GM21723 (cell line): Measurements from ENCODE around the gene COPZ1.
"Not testable (repeated sequence)": the region's sequence is repeated elsewhere in the genome, so short reads cannot be mapped to it uniquely, and the experiment has no call there.

ENCODE experiments used
- ATAC-seq: cut with Tn5 transposase; IDR thresholded peaks from one replicate; pipeline ENCODE4 v1.9.1; 2021; ENCODE audit warnings: mild to moderate bottlenecking, moderate library complexity; ENCODE audit not compliant: unreplicated experiment

Gene COPZ1

DNA sequence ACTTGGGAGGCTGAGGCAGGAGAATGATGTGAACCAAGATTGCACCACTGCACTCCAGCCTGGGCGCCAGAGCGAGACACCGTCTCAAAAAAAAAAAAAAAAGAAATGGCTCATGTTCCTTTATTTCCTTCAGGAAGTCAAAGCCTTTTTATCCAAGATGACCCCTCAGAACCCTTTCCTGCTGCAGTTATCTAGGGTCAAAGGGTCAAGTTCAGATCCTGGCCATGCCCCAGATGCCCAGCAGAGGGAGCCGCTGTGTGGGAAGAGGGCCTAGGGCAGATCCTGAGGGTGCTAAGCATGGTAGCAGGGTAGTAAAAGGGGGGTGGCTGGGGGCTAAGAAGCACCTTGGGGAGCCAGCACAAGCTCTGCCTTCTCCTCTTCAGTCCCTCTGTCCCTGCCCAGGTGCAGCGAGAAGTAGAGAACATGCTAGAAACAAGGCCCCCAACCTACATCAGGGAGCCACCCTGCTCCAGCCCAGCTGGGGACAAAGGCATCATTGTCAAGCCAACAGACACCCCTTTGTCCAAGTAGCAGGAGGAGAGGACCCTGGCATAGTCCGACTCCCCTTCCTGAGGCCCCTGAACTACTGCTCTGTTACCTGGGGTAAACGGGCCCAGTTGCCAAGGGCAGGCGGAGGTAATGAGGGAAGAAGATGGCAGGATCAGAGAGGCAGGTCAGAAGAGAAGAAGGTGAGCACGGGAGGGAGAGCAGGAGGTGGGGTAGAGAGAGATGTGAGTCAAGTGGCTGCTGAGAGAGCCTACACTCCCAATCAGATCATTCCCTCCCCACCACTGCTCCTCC is 30.6 kb upstream of the COPZ1 start:
- ATAC-seq, result peak; percentile 59

DNA sequence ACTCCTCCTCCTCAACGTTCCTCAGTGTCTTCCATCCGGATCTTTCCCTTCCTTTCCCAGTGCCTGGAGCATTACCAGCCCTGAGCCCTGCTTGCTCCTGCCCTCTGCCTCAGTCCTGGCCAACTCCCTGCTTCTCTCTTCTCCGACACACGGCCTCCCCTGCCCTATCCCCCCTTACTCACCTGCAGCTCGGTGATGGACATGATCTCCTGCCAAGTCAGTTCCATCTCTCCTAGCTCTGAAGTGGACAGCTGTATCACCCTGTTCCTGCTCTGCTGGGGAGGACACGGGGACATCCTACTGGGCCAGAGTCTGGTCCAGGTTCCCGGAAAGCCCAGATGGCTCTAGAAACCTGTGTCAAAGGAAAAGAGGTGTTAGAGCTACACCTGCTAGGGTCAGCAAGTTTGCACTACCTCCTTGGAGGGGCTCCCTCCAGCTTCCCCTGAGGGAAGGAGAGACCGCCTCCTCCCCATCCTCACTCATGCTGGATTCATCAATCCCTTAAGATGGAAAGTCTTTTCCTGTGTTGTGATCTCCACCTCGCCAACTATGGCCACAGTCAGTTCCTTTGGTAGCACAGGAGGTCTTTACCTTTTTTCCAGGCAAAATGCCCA is 29.9 kb upstream of the COPZ1 start:
- ATAC-seq, result no peak

DNA sequence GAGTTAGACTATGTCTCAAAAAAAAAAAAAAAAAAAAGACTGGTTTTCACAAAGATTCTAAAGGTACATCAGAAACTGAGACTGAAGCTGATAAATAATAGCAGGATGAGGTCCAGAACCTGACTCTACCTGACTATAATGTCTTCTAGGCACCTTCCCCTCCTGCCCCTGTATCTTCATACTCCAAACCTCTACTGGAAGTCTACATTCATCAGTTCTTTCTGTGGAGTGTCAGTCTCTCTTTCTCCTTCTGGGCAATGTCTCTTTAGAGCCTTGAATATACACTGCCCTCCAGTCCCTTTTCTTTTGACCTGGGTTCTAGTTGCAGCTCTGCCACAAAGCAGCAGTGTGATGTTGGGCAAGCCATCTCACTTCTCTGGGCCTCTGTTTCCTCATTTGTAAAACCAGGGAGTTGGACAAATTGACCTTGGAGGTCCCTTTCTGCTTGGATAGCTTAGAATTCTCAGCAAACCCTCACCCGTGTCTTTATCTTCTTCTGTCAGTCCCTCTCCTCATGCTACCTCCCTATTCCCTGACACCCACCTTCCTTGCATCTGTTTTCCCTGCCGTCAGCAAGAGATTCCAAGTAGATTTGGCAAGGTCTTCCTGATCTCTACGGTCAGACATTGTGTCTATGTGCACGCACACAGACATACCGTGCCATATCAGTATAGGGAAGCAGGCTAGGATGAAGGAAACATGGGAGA is 28.4 kb upstream of the COPZ1 start:
- no peak for ATAC-seq

GRCh38 chr12:54298904-54299303 is 26.0 kb upstream of the COPZ1 start:
- ATAC-seq, result no peak

GRCh38 chr12:54299515-54300224 is 25.3 kb upstream of the COPZ1 start:
- no peak for ATAC-seq

DNA sequence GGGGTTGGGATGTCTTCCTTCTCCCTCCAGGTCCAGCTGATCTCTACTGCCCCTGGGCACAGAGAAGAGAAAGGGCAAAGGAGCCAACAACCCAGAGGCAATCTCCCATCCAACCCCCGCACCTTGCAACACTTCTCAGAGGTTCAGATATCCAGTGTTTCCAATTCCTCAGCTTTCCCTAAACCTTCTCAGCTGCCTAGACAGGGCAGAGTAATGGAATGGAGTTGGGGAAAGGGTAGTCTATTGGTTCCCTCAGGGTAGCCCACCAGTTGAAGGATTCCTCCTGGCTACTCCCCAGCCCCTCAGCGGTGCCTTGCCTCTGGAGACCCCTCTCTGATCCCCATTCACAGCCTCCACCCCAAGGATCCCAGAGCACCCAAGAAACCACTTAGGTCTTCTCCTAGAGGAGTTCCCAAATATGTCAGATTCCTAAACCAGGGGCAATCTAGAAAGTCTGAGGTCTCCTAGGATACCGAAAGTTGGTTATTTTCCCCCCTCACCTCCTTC is 24.7 kb upstream of the COPZ1 start:
- no peak for ATAC-seq

DNA sequence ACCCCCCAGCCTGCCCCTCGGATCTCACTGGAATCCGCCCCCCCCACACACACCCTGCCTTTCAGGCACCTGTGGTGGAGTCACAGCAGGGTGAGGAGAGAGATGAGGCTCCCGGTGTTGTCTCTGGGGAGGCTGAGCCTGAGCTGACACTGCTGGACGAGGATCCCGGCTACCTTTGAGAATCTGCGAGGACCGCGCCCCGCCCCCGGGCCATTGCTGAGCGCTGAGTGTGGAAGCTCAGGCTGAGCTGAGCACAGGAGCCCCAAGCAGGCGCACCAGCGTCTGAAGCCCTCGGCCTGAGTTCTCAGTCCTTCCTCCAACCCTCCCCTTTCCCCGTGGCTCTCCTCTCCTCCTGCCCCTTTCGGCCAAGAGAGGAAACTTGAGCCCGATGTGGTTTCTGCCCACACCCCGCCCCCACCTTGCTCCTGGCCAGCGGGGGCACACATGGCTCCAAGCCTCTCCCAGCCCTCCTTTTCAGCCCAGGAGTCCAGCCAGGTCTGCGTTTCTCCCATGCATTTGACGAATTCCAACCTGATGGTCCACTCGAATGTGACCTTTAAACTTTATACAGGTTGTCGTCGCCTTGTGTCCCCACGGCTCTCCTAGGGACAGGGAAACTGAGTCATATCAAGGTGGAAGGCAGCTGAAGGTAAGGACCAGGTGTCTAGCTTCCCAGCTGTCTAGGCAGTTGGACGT is 24.1 kb upstream of the COPZ1 start, which contains the start of gene NFE2:
Gene NFE2, minus strand, starts transcription at position 284 of the 696 bp plus-strand sequence. CDS start 5,767 bp downstream, outside the sequence.
- no peak for ATAC-seq

DNA sequence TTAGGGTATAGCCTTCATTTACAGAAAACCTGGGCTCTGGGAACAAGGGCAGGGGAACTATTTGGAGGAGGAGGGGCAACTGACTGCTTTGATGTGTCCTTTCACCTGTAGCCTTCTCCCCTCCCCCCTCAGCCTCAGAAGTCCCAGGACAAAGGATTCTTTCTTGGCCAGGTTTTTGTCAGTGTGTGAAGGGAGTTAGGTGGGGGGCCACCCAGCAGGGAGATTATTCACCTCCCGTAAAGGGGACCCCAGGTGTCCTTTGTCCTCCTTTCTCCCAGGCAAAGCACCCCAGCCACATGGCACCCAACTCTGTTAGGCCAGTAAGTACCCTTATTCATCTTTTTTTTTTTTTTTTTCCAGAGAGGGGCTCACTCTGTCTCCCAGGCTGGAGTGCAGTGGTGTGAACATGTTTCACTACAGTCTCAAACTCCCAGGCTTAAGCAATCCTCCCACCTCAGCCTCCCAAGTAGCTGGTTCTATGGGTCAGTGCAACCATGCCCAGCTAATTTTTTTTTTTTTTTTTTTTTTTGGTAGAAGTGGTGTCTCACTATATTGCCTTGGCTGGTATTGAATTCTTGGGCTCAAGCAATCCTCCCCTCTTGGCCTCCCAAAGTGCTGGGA is 23.4 kb upstream of the COPZ1 start:
- no peak for ATAC-seq

DNA sequence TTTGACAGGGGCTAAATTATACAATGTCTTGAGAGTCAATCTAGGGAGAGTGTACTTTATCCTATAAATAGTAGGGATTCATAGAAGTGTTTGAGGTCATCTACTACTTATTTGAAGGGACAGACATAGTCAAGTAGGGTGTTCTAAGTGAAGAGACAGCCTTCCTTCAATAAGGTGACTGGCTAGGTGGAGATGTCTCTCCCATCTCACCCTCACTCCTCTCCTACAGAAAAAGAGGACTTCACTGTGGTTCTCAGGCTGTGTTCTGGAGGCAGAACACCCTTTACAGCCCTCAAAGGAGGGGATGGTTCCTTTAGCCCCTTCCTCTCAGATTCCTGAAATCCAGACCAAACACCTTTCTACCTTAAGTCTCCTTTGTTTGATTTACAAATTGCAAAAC is 21.3 kb upstream of the COPZ1 start:
- ATAC-seq, result no peak

DNA sequence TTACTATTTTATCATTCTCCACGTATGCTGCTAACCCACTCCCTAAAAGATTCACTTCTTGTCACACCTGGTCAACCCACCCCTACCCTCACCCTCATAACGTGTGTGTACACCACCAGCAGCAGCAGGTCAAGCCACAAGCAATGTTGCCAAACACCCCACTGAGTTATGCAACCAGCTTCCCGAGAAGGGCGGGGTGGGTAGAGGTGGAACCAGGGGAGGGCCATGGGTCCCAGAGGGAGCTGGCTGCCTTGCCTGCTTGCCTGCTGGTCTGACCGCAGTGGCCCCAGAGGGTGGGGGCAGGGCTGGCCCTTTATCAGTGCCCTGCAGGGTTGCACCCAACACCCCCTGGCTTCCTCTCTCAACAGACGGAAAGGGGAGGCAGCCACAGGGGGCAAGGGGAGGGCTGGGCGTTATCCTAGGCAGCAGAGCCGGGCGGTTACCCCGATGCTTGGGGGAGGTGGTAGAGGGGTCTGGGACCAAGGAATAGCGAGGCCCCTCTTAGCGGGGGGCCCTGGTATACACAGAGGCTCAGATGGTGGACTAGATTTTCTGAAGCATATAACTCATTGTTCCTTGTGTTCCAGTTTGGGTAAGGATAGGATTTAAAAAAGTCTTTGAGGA is 20.6 kb upstream of the COPZ1 start:
- ATAC-seq, result no peak

DNA sequence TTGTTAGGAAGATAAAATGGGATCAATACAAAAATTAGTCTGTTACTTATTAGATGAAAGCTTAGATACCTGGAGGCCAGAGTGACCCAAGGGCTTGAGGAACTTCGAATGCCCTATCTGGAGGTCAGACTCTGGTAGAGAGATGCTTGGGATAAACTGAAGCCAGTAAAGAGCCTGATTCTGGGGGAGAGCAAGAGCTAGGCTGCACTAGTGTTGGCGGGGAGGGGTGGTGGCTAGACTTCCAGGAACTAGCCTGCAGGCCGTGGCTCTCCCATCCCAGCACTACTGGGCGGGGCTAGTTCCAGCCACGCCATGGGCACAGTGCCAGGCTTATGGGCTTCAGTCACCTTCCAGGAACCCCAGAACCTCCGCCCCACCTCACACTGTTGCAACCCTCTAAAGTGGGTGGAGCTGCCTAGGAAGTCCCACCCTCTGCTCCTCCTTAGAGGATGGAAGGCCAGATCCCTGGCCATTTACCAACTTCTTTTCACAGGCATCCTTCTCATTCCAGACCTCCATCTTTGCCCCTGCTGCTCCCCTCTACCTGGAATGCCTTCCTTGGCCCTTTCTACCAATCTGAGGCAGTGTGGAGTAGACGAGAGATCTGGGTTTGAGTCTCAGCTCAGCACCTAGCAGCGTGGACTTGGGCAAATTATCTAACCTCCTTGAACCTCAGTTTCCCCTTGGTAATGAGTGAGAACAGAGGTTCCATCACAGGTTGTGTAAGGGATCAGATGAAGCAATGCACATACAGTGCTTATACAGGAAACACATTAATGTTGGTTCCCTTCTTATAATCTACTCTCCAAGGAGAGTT is 17.8 kb upstream of the COPZ1 start:
- no peak for ATAC-seq

DNA sequence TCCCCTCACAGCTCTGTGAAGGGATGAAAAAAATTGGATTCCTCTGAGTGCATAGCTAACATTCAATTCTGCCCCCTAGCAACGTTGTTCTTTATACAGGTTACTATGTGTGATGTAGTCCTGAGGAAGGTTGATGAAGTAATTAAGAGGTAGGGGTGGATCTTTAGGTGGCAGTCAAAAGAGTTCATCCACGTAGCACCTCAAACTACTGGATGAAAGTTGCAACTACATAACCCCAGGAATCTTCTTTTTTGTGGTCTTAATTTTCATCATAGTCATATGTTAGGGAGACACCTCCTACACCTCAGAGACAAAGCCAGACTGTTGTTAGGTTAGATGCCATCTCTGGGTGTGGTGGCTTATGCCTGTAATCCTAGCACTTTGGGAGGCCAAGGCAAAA is 13.9 kb upstream of the COPZ1 start:
- no peak for ATAC-seq

GRCh38 chr12:54312309-54312708 is 12.6 kb upstream of the COPZ1 start:
- not testable (repeated sequence) for ATAC-seq

DNA sequence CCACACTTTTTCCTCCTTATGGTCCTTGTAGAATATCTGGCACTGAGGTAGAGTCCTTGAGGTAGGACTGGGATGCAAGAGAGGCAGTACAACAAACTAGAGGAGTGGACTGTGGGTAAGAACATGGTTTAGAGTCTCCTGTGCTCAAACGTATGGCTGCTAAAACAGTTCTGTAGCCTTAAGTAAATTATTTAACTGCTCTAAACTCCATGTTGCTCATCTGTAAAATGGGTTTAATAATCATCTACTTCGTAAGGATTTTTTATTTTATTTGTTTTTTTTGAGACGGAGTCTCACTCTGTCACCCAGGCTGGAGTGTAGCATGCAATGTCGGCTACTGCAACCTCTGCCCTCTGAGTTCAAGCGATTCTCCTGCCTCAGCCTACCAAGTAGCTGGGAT is 3.6 kb upstream of the COPZ1 start:
- ATAC-seq, result no peak

DNA sequence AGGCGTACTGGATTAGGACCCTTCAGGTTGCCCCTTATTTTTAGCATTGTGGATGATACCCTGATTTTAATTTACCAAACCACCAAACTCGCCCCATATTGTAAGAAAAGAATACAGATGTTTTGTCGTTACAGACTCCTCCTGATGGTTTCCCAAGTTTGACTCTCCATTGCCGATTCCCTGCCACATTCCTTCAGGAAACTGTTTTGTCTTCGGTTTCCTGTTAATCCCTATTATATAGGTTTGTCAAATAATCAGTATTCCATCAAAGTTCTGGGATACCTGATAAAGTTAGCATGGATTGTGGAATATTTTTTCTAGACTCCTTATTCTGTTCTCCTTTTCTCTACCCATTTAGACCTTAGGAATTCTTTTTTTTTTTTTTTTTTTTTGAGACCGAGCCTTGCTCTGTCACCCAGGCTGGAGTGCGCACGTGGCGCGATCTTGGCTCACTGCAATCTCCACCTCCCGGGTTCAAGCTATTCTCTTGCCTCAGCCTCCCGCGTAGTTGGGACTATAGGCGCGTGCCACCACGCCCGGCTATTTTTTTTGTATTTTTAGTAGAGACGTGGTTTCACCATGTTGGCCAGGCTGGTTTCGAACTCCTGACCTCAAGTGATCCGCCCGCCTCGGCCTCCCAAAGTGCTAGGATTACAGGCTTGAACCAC is 645 bp downstream of the COPZ1 start:
- ATAC-seq, result not testable (repeated sequence)

DNA sequence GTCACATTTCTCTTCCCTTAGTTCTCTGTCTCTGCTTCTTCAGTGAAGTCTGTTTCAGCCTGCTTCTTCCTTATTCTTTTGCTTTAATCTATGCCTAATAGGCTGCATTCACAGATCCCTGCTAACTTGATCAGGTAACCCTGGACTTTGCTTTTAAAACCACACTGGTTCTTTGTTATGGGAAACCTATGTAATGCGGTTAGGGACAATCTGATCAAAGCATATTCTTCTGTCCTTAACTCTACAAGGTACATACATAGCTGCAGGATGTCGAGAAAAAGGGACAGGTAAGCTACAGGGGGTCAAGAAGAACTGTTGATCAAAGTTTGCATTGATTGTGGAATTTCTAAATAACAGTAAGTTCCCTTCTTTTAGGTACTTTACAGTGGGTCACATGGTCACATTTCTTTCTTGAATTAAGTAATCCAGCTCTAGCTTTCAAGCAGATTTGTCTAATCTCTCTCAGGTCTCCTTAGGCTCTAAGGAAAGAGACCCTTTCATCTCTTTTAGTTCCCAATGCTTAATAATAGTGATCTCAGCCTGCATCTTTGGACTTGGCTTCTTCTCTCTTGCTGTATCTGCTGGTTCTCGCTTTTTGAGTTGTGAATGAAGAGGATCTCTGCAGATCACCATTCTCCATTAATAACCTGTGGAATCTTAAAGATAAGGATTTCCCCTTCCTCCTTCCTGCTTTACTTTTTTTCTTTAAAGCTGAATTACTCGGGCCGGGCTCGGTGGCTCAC is 3.8 kb downstream of the COPZ1 start:
- ATAC-seq, result no peak

- ATAC-seq, result no peak
These were observed 4.8 kb downstream of the COPZ1 start for GRCh38 chr12:54329759-54330158.
